ENCODE measurements around the gene SERGEF. TPM values are rescaled to one million over a fixed set of nuclear protein-coding genes. Genes with fewer than 3 reads are reported as not detected.

Gene SERGEF
- total RNA-seq, 1 donor from 2014 or later: 24.0 TPM

DNA sequence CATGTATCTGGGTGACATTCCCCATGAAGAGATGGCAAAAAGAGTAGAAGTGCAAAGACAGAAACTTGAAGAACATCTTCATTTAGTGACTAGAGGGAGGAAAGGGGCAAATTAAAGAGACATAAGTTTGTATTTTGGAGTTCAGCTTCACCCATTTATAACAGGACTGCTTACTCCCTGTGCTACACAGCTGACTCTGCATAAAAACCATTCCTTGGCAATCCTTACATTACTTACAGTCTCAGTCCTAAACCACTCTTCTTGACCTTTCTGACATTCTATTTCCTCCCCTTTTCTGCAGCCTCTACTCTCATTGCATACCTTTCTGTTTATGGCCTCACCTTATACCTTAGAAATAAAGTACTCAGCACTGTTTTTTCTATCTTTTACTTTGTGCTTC is 6.8 kb upstream of the SERGEF start:
- H3K36me3 Mint-ChIP-seq (ENCODE audit: unreplicated experiment): no peaks in the 10 kb centered on the region
- TF ChIP-seq, protein P1, sequence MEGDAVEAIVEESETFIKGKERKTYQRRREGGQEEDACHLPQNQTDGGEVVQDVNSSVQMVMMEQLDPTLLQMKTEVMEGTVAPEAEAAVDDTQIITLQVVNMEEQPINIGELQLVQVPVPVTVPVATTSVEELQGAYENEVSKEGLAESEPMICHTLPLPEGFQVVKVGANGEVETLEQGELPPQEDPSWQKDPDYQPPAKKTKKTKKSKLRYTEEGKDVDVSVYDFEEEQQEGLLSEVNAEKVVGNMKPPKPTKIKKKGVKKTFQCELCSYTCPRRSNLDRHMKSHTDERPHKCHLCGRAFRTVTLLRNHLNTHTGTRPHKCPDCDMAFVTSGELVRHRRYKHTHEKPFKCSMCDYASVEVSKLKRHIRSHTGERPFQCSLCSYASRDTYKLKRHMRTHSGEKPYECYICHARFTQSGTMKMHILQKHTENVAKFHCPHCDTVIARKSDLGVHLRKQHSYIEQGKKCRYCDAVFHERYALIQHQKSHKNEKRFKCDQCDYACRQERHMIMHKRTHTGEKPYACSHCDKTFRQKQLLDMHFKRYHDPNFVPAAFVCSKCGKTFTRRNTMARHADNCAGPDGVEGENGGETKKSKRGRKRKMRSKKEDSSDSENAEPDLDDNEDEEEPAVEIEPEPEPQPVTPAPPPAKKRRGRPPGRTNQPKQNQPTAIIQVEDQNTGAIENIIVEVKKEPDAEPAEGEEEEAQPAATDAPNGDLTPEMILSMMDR (IDR thresholded peaks at IDR 0.05): no peak
- no peak for DNase-seq (ENCODE audit: extremely low spot score, unreplicated experiment)
- peaks cover 26% of the 10 kb centered on the region for H3K27me3 Mint-ChIP-seq (ENCODE audit: unreplicated experiment)
- H3K9me3 Mint-ChIP-seq (ENCODE audit: unreplicated experiment): no peaks in the 10 kb centered on the region
- no peak overlapping the region for H3K27ac Mint-ChIP-seq (ENCODE audit: unreplicated experiment)
- H3K4me1 Mint-ChIP-seq (ENCODE audit: unreplicated experiment): peaks cover 3% of the 10 kb centered on the region
- no peak overlapping the region for H3K4me3 Mint-ChIP-seq (ENCODE audit: unreplicated experiment)

DNA sequence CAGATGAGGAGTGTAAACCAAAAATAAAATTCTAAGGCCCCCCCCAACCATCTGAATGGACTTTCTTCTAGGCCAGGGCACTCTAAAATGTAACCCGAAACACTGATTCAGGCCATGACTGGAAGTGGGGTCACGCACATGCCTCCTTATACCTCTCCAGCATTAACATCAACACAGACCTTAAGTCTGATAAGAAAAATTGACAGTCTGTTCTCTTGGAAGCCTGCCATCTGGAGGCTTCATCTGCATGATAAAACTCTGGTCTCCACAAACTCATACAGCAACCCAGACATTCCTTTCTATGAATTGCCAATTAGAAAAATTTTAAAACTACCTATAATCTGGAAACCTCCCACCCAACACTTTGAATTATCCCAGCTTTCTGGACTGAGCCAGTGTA is 3.9 kb upstream of the SERGEF start:
- H3K4me1 Mint-ChIP-seq (ENCODE audit: unreplicated experiment): peaks cover 16% of the 10 kb centered on the region

DNA sequence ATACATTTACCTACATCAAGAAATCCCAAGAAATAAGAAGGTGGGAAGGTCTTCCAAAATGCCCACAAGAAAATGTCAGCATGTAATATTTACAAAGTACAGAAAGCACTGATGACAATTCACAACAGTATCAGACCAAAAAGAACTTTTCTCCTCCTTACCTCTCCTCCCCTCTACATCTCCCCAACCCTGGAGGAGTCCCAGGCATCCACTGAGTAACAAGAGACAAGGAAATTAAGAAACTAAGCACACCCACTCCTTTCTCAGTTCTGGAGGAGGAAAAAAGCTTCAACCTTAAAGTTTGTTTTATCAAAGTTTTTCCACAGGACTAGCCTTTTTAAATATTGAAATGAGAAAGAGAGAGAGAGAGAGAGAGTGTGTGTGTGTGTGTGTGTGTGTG is 2.0 kb upstream of the SERGEF start:
- Mint-ChIP-seq H3K27me3 (ENCODE audit: unreplicated experiment) (peaks cover 26% of the 10 kb centered on the region), H3K9me3 (ENCODE audit: unreplicated experiment) (no peaks in the 10 kb centered on the region), H3K36me3 (ENCODE audit: unreplicated experiment) (no peaks in the 10 kb centered on the region), H3K4me3 (ENCODE audit: unreplicated experiment) (peak overlapping the region; percentile 3), H3K27ac (ENCODE audit: unreplicated experiment) (no peak overlapping the region), H3K4me1 (ENCODE audit: unreplicated experiment) (peaks cover 18% of the 10 kb centered on the region)
- TF ChIP-seq, protein P1 (IDR thresholded peaks at IDR 0.05): no peak
- DNase-seq (ENCODE audit: extremely low spot score, unreplicated experiment): no peak

More for the DNA sequence above, 3.9 kb upstream of the SERGEF start:
- DNase-seq (ENCODE audit: extremely low spot score, unreplicated experiment): no peak
- Mint-ChIP-seq H3K9me3 (ENCODE audit: unreplicated experiment) (no peaks in the 10 kb centered on the region), H3K36me3 (ENCODE audit: unreplicated experiment) (no peaks in the 10 kb centered on the region), H3K4me3 (ENCODE audit: unreplicated experiment) (no peak overlapping the region), H3K27me3 (ENCODE audit: unreplicated experiment) (peaks cover 26% of the 10 kb centered on the region), H3K27ac (ENCODE audit: unreplicated experiment) (no peak overlapping the region)
- TF ChIP-seq, protein P1 (IDR thresholded peaks at IDR 0.05): no peak

DNA sequence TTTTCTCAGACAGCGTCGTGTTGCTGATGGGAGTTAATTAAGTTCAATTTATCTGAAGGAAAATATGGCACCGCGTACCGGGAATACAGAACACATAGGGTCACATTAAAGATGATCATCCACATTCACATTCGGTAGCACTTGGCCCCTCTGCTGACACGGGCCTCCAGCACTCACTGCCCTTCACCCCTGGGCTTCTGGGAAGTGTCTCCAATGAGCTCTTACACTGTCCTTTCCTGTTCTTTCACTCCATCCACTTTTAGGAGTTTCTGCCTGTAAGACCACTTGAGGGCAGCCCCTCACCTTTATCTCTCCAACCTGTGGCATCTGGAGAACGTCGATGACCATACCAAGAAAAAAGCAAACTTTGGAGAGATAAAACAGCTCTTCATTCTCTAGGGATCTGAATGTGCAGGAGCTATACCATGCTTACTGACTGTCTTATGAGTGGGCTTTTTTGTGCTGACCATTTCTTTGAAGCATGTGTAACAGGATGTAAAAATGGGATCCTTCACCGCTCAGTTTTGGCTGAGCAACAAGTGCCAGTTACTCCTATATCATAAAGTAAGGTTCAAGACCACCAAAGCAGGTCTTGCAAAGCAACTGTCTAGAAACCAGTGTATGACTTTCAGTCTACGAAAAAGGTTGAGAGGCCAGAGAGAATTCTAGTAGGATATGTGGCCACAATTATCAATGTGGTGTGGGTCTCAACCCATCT is 1.1 kb upstream of the SERGEF start:
- H3K9me3 Mint-ChIP-seq (ENCODE audit: unreplicated experiment): no peaks in the 10 kb centered on the region
- H3K4me1 Mint-ChIP-seq (ENCODE audit: unreplicated experiment): peaks cover 18% of the 10 kb centered on the region
- peak overlapping the region; percentile 98 for H3K4me3 Mint-ChIP-seq (ENCODE audit: unreplicated experiment)
- H3K27ac Mint-ChIP-seq (ENCODE audit: unreplicated experiment): no peak overlapping the region
- TF ChIP-seq, protein P1 (IDR thresholded peaks at IDR 0.05): no peak
- peaks cover 21% of the 10 kb centered on the region for H3K27me3 Mint-ChIP-seq (ENCODE audit: unreplicated experiment)
- no peak for DNase-seq (ENCODE audit: extremely low spot score, unreplicated experiment)
- H3K36me3 Mint-ChIP-seq (ENCODE audit: unreplicated experiment): no peaks in the 10 kb centered on the region

DNA sequence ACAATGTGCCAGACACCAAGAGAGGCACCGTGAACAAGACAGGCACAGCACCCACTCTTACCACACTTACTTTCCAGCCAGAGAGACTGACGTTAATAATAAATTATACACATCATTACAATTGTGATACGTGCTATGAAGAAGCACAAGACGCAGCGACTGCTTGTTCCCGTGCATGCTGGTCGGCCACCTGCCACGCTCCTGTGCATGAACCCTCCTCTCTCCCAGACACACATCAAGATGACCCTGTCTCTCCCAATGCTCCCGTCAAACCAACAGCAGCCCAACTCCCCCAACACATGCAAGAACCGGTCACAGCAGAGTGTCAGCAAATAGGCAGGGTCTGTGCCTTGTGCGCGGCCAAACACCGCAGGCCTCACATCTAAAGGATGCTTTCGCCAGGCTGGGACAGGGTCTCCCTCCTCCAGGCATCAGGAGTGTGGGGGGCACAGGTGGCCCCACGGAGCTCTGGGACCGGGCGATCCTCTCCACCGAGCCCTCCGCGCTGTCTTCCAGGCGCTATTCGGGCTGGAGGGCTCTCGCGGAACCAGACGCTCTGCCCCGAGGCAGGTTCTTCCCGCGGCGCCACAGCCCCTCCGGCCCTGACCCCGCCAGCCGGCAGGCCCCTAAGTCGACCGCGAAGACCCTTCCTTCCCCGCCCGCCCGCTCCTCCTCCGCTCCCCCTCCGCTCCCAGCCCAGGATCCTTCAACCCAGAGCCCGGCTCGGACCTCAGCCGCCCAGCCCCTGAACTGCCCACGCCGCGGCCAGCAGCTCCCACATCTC is 533 bp downstream of the SERGEF start:
- H3K27me3 Mint-ChIP-seq (ENCODE audit: unreplicated experiment): peaks cover 21% of the 10 kb centered on the region
- H3K4me1 Mint-ChIP-seq (ENCODE audit: unreplicated experiment): peaks cover 18% of the 10 kb centered on the region
- no peaks in the 10 kb centered on the region for H3K9me3 Mint-ChIP-seq (ENCODE audit: unreplicated experiment)
- DNase-seq (ENCODE audit: extremely low spot score, unreplicated experiment): no peak
- TF ChIP-seq, protein P1 (IDR thresholded peaks at IDR 0.05): no peak
- H3K27ac Mint-ChIP-seq (ENCODE audit: unreplicated experiment): peak overlapping the region; percentile 70
- H3K4me3 Mint-ChIP-seq (ENCODE audit: unreplicated experiment): peak overlapping the region; percentile 98
- no peaks in the 10 kb centered on the region for H3K36me3 Mint-ChIP-seq (ENCODE audit: unreplicated experiment)

Data from osteocyte (in vitro differentiated cells).